GM23248 (cell line): ENCODE results near the gene MST1.

Source experiments
- EZH2 ChIP-seq: fragments of 200-600 bp; sonication (generic); IDR thresholded peaks from 2 replicates; pipeline ENCODE4 v1.6.1; 2018; ENCODE audit warnings: antibody characterized with exemption, mild to moderate bottlenecking; ENCODE audit not compliant: insufficient read depth, poor library complexity, severe bottlenecking
- EZH2phosphoT487 ChIP-seq: fragments of 200-600 bp; sonication (generic); IDR thresholded peaks from 2 replicates; pipeline ENCODE4 v1.6.1; 2018; ENCODE audit warnings: antibody characterized with exemption, moderate library complexity, mild to moderate bottlenecking, low read depth; ENCODE audit not compliant: insufficient read depth

- TF ChIP-seq EZH2 (no peak), EZH2phosphoT487 (no peak)
Observed at GRCh38 chr3:49675912-49676311, 13.4 kb downstream of the MST1 start.
